Activated CD4-positive, alpha-beta T cell treated with anti-CD3 and anti-CD28 coated beads, Interleukin-2, amount 50 U/mL, for 24 hours (primary cell): Measurements from ENCODE around the gene RBM22.

ENCODE experiments used
- DNase-seq, 2 donors: peaks; one replicate each; pipeline ENCODE4 v3.0.0-alpha.2; 2020; ENCODE audit warnings: low read depth in 1 of 2, low spot score in 1 of 2

The RBM22 gene

DNA sequence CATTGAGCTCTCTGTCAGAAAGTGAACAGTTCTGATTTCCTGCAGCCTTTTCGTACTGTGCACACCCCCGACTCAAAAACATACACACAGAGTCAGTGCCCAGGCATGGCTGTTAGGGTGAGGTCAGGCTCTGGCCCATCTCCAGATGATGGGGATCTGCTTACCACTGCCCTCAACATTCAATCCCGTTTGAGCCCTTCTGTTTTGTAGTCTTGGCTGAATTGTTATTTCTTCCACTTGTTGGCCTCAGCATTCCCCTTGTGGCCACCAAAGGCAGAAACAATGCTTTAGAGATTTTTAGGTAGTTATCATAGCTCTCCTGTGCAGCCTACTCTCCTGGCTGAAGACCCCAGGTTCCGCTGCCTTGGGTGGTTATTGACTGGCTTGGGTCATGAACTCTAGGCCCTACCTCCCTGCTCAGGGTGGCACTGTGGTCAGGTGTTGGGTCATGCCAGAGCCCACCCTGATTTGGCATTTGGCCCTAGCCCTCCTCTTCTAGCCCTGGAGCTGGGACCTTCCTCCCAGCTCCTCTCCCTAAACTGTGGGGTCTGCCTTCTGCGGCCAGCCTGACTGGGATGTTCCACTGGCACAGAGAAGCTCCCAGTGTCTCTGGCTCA lies 47.6 kb downstream of the RBM22 start:
- DNase-seq = no peak

- no peak for DNase-seq
Measured at GRCh38 chr5:150651924-150652671, 48.8 kb downstream of the RBM22 start.

GRCh38 chr5:150651382-150651781 lies 49.5 kb downstream of the RBM22 start:
- no peak for DNase-seq

GRCh38 chr5:150650021-150651006 lies 50.5 kb downstream of the RBM22 start:
- no peak for DNase-seq

DNA sequence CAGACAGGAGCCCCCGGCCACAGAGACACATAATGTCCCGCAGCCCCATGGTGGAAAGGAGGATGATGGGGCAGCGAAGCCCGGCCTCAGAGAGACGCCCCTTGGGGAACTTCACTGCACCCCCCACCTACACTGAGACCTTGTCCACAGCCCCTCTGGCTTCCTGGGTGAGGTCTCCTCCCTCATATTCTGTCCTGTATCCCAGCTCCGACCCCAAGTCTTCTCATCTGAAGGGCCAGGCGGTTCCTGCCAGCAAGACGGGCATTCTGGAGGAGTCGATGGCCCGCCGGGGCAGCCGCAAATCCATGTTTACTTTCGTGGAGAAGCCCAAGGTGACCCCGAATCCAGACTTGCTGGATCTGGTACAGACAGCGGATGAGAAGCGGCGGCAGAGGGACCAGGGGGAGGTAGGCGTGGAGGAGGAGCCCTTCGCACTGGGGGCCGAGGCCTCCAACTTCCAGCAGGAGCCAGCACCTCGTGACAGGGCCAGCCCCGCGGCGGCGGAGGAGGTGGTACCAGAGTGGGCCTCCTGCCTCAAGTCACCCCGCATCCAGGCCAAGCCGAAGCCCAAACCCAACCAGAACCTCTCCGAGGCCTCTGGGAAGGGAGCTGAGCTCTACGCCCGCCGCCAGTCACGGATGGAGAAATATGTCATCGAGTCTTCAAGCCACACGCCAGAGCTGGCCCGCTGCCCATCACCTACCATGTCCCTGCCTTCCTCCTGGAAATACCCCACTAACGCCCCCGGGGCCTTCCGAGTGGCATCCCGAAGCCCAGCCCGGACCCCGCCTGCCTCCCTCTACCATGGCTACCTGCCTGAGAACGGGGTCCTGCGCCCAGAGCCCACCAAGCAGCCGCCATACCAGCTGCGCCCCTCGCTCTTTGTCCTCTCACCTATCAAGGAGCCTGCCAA lies 51.5 kb downstream of the RBM22 start:
- DNase-seq = no peak

DNA sequence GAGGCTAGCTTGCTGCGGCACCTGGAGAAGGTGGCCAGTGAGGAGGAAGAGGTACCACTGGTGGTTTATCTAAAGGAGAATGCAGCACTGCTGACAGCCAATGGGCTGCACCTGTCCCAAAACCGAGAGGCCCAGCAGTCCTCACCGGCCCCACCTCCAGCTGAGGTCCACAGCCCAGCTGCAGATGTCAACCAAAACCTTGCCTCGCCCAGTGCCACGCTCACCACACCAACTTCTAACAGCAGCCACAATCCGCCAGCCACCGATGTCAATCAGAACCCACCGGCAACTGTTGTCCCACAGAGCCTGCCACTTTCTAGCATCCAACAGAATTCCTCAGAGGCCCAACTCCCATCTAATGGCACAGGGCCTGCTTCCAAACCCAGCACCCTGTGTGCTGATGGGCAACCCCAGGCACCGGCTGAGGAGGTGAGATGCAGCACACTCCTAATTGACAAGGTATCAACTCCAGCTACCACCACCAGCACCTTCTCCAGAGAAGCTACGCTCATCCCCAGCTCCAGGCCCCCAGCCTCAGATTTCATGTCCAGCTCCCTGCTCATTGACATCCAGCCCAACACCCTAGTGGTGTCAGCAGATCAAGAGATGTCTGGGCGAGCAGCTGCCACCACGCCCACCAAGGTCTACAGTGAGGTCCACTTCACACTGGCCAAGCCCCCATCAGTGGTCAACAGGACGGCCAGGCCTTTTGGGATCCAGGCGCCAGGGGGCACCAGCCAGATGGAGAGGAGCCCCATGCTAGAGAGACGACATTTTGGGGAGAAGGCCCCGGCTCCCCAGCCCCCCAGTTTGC lies 52.4 kb downstream of the RBM22 start:
- DNase-seq = no peak

- no peak for DNase-seq
Measured at GRCh38 chr5:150647275-150648251, 53.3 kb downstream of the RBM22 start.

- no peak for DNase-seq
Measured at GRCh38 chr5:150645070-150645700, 55.7 kb downstream of the RBM22 start.

DNA sequence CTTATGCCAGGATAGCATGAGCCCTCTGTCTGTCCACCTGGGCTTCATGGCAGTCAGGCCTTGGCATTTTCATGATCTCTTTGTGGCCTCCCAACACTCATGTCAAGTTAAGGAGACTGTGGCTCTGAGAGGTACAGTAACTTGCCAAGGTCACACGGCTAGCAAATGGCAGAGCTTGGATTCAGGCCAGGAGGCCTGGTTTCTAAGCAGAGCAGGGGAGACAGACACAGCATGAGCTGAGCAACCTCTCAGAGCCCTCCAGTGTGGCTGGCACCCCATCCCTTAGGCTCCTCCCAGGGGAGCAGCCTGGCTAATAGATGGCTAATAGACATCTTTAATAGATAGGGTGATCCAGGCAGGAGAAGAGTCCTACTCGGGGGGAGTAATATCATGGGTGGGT lies 56.3 kb downstream of the RBM22 start:
- no peak for DNase-seq

DNA sequence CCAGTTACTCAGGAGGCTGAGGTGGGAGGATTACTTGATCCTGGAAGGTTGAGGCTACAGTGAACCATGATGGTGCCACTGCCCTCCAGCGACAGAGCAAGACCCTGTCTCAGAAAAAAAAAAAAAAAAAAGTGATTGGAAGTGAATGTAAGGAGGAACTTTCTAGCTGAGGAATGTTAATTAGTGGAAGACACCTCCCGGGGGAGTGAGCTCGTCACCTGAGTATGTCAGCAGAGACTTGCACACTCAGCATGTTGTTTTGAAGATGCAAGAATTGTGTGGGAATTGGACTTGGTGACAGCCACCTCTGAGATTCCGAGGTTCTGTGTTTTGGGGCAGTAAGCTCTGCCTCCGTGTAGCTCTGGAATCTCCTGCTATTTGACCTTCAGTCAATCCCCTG lies 56.8 kb downstream of the RBM22 start:
- DNase-seq = no peak

GRCh38 chr5:150642991-150643710 lies 57.7 kb downstream of the RBM22 start:
- no peak for DNase-seq

DNA sequence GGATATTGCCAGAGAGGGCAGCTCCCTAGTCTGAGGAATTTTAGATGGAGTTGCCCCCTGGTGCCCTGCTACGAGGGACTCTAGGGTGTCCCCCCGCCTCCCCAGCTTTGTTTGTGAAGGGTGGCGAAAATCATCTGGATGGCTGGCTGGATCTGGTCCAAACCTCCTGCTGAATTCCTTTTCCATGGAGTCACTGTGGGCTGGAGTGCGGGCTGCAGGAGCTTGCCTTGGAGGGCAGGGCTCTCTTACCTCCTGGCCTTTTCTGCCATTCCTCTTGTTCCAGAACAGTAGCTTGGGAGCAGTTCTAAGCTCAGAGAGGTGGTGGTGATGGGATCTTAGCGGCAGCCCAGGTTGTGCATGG lies 58.3 kb downstream of the RBM22 start:
- no peak for DNase-seq

- no peak for DNase-seq
Measured at GRCh38 chr5:150641824-150642566, 58.9 kb downstream of the RBM22 start.

DNA sequence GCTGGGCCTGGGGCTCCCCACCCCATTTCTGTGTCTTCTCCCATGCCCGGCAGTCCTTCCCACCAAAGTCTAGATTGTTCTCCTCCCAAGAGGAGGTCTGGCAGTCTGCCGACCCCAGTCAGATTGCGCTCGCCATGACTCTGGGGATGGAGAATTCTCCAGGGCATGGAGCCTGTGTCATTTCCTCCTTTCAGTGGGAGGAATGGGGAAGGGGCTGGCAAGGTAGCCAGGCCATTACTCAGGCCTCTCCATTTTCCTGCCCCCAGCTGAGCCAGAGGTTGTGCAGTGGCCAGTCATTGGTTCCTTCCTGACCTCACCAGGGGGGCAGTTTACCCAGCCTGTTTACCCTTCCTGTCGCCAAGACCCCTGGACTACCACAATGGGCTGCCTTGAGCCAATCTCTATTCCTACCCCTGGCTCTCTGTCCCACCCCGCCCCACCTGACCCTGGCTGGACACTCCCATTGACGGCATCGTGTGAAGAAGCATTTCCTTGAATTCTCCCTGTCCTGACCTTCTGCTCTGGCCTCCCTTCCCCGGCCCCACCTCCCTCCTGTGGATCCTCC lies 59.8 kb downstream of the RBM22 start:
- no peak for DNase-seq
